SK-N-SH (cell line): ENCODE data around the gene SYNJ2. TPM values are rescaled to one million over a fixed set of nuclear protein-coding genes. Genes with fewer than 3 reads are reported as not detected.

Source experiments
- CTCF ChIA-PET: fragments of 300-600, 350-600 bp; formaldehyde crosslinking; extraction: SDS; loops from one replicate; lab custom pipeline; 2021; lab: Yijun Ruan, JAX
- POLR2A ChIA-PET: fragments of 350-600 bp; sonication (Branson Sonifier 250); formaldehyde crosslinking; extraction: SDS; loops from one replicate; lab custom pipeline; 2020; ENCODE audit warnings: antibody characterized with exemption, inconsistent platforms; lab: Yijun Ruan, JAX
- DNase-seq: peaks from one replicate; pipeline ENCODE4 v3.0.0; 2012
- H2AFZ ChIP-seq: fragments of 200-600 bp; sonication (generic); 2 replicates; pipeline ENCODE4 v1.8.1; 2016; ENCODE audit warnings: antibody characterized with exemption, mild to moderate bottlenecking, low read depth
- H3F3A ChIP-seq: fragments of 200-600 bp; sonication (generic); replicated peaks from 2 replicates; pipeline ENCODE3; 2016; ENCODE audit warnings: antibody characterized with exemption, mild to moderate bottlenecking; ENCODE audit not compliant: insufficient read depth
- H3K27ac ChIP-seq, 2 experiments: fragments of 200-500 bp in 1 of 2; fragments of 200-600 bp in 1 of 2; sonication (Bioruptor generic) in 1 of 2; sonication (generic), shearing (Covaris generic) in 1 of 2; 2 replicates each; pipeline versions ENCODE4 v1.5.1 to v1.6.1; 2014 to 2016; ENCODE audit warnings: low read depth in 2 of 2, inconsistent platforms in 1 of 2, low read length in 1 of 2, mild to moderate bottlenecking in 1 of 2, mixed read lengths in 1 of 2
- H3K27me3 ChIP-seq: fragments of 200-600 bp; sonication (generic), shearing (Covaris generic); 2 replicates; pipeline ENCODE4 v1.6.1; 2016; ENCODE audit warnings: mixed run types; ENCODE audit not compliant: insufficient read depth
- H3K36me3 ChIP-seq, 2 experiments: fragments of 200-500 bp in 1 of 2; fragments of 200-600 bp in 1 of 2; sonication (Bioruptor generic) in 1 of 2; sonication (generic) in 1 of 2; replicated peaks in 1 of 2; 2 replicates each; pipeline versions ENCODE3 to v1.5.1; 2014 to 2016; ENCODE audit warnings: low read length in 1 of 2, mild to moderate bottlenecking in 1 of 2; ENCODE audit not compliant: insufficient read depth in 2 of 2, control insufficient read depth in 1 of 2
- H3K4me1 ChIP-seq, 2 experiments: fragments of 200-500 bp in 1 of 2; fragments of 200-600 bp in 1 of 2; sonication (Bioruptor generic) in 1 of 2; sonication (generic), shearing (Covaris generic) in 1 of 2; 2 replicates each; pipeline versions ENCODE4 v1.5.1 to v1.6.1; 2014 to 2016; ENCODE audit warnings: low read depth in 1 of 2, low read length in 1 of 2, mixed run types in 1 of 2; ENCODE audit not compliant: insufficient read depth in 2 of 2, control insufficient read depth in 1 of 2
- H3K4me2 ChIP-seq: fragments of 200-600 bp; sonication (generic), shearing (Covaris generic); 2 replicates; pipeline ENCODE4 v1.6.1; 2017; ENCODE audit warnings: mixed run types
- H3K4me3 ChIP-seq, 2 experiments: fragments of 200-500 bp in 1 of 2; fragments of 200-600 bp in 1 of 2; sonication (Bioruptor generic) in 1 of 2; sonication (generic), shearing (Covaris generic) in 1 of 2; 2 replicates each; pipeline versions ENCODE4 v1.5.1 to v1.8.1; 2014 to 2016; ENCODE audit warnings: low read depth in 2 of 2, inconsistent platforms in 1 of 2, low read length in 1 of 2, mild to moderate bottlenecking in 1 of 2, mixed read lengths in 1 of 2, moderate library complexity in 1 of 2
- H3K79me2 ChIP-seq: fragments of 200-600 bp; sonication (generic); 2 replicates; pipeline ENCODE4 v1.8.1; 2017; ENCODE audit warnings: mild to moderate bottlenecking; ENCODE audit not compliant: insufficient read depth
- H3K9ac ChIP-seq: fragments of 200-600 bp; sonication (generic); 2 replicates; pipeline ENCODE4 v1.6.1; 2017; ENCODE audit warnings: mixed run types
- H3K9me2 ChIP-seq: fragments of 200-600 bp; sonication (generic); 2 replicates; pipeline ENCODE4 v1.6.1; 2017; ENCODE audit warnings: mixed run types
- H3K9me3 ChIP-seq: fragments of 200-600 bp; sonication (generic); 2 replicates; pipeline ENCODE4 v1.6.1; 2017; ENCODE audit warnings: mixed run types, mild to moderate bottlenecking, moderate library complexity
- H4K20me1 ChIP-seq: fragments of 200-600 bp; sonication (generic); 2 replicates; pipeline ENCODE4 v1.6.1; 2017; ENCODE audit warnings: mild to moderate bottlenecking, mixed run types; ENCODE audit not compliant: insufficient read depth
- EZH2phosphoT487 ChIP-seq: fragments of 200-600 bp; sonication (generic); IDR thresholded peaks from 2 replicates; pipeline ENCODE4 v1.6.1; 2017; ENCODE audit warnings: low read depth, mixed run types, mild to moderate bottlenecking, antibody characterized with exemption, moderate library complexity, borderline replicate concordance
- PBX3 ChIP-seq: IDR thresholded peaks from 2 replicates; pipeline ENCODE4; 2012
- RFX5 ChIP-seq: IDR thresholded peaks from 2 replicates; pipeline ENCODE4 v1.6.1; 2012; ENCODE audit warnings: mild to moderate bottlenecking, improper control_type of control experiment, low read length
- RXRA ChIP-seq: IDR thresholded peaks from 2 replicates; pipeline ENCODE4 v1.4.0; 2012; ENCODE audit warnings: low read depth, mild to moderate bottlenecking, borderline replicate concordance
- SIN3A ChIP-seq: IDR thresholded peaks from 2 replicates; pipeline ENCODE4 v1.6.1; 2012; ENCODE audit warnings: low read depth, mild to moderate bottlenecking, low read length, moderate library complexity, borderline replicate concordance
- TCF12 ChIP-seq: IDR thresholded peaks from 2 replicates; pipeline ENCODE4 v1.4.0; 2012
- USF2 ChIP-seq: fragments of 150-350 bp; IDR thresholded peaks from 2 replicates; pipeline ENCODE4 v1.6.1; 2017; ENCODE audit warnings: antibody characterized with exemption, low read length, low read depth, borderline replicate concordance
- ZBTB33 ChIP-seq: IDR thresholded peaks from 2 replicates; pipeline ENCODE4 v1.4.0; 2012; ENCODE audit warnings: low read depth, borderline replicate concordance
- WGBS: methylation state at CpG from one replicate; pipeline ENCODE4 v1.1.6; 2017; ENCODE audit warnings: low lambda C conversion rate; 5-methylcytosine and 5-hydroxymethylcytosine counted together
- polyA plus RNA-seq, 3 experiments: library from polyadenylated mRNA; depleted of rRNA; stranded (reverse); fragments of >200 nt; gene quantifications; 2 replicates each; pipeline ENCODE4 v1.2.3, GENCODE V29; 2012

Gene SYNJ2
- polyA plus RNA-seq, 1 of the 3 experiments (the other 2 are of a cell fraction), result 40.0 TPM

GRCh38 chr6:158113802-158114201 is 132.1 kb downstream of the SYNJ2 start:
- DNase-seq, result no peak
- CTCF ChIA-PET, result interaction anchor here (0.7 kb wide), 1 partner anchor 106 kb away, joined by 4 read pairs; no protein-coding TSS in a partner anchor
- Histone ChIP-seq H3K79me2 (no peaks in the 10 kb centered on the region), H3K27ac (no peak overlapping the region), H3K9ac (no peak overlapping the region), H4K20me1 (no peaks in the 10 kb centered on the region)
- TF ChIP-seq USF2, result no peak
- no peak for TF ChIP-seq TCF12
- no peak for TF ChIP-seq SIN3A
- TF ChIP-seq PBX3, result no peak
- no peak for TF ChIP-seq RFX5
- TF ChIP-seq RXRA, result no peak
- TF ChIP-seq, all 33 proteins: peak for 0
- Histone ChIP-seq H3K36me3 (peaks cover 38 to 48% of the 10 kb centered on the region in 2 experiments), H3F3A (peaks cover 17% of the 10 kb centered on the region), H3K9me3 (no peaks in the 10 kb centered on the region), H3K4me1 (peaks cover 0 to 6% of the 10 kb centered on the region in 2 experiments; a peak in 1 of 4 replicates), H3K4me2 (no peak overlapping the region), H3K27me3 (no peaks in the 10 kb centered on the region), H3K4me3 (no peak overlapping the region), H2AFZ (no peak overlapping the region), H3K9me2 (no peaks in the 10 kb centered on the region)
- POLR2A ChIA-PET, result no interaction called here

- WGBS, result 94% methylated on average over 3 of the region's 4 CpGs
- Histone ChIP-seq H3K36me3 (peaks cover 39 to 53% of the 10 kb centered on the region in 2 experiments), H3K4me1 (peaks cover 0 to 6% of the 10 kb centered on the region in 2 experiments; a peak in 1 of 4 replicates), H3K9me2 (no peaks in the 10 kb centered on the region), H2AFZ (no peak overlapping the region), H4K20me1 (no peaks in the 10 kb centered on the region), H3K27ac (no peak overlapping the region), H3K4me3 (no peak overlapping the region), H3F3A (peaks cover 15% of the 10 kb centered on the region), H3K27me3 (no peaks in the 10 kb centered on the region), H3K9ac (no peak overlapping the region), H3K9me3 (no peaks in the 10 kb centered on the region), H3K79me2 (no peaks in the 10 kb centered on the region), H3K4me2 (no peak overlapping the region)
- CTCF ChIA-PET, result interaction anchor here (0.6 to 1.5 kb wide), 2 partner anchors 17 to 163 kb away, joined by 4 to 5 read pairs; no protein-coding TSS in a partner anchor
- no peak for DNase-seq
- POLR2A ChIA-PET, result no interaction called here
- TF ChIP-seq EZH2phosphoT487 (no peak), ZBTB33 (no peak)
These were observed 133.4 kb downstream of the SYNJ2 start for GRCh38 chr6:158115102-158115501.
